Effector CD4-positive, alpha-beta T cell (primary cell): ENCODE results near the gene GRPEL1.
A peak's percentile ranks its signal among the peaks of the same experiment; 100 is the strongest.
"Not testable (repeated sequence)": the region's sequence is repeated elsewhere in the genome, so short reads cannot be mapped to it uniquely, and the experiment has no call there.

ENCODE experiments used
- DNase-seq: peaks from one replicate; pipeline ENCODE4 v3.0.0-alpha.2; 2020

Gene GRPEL1

DNA sequence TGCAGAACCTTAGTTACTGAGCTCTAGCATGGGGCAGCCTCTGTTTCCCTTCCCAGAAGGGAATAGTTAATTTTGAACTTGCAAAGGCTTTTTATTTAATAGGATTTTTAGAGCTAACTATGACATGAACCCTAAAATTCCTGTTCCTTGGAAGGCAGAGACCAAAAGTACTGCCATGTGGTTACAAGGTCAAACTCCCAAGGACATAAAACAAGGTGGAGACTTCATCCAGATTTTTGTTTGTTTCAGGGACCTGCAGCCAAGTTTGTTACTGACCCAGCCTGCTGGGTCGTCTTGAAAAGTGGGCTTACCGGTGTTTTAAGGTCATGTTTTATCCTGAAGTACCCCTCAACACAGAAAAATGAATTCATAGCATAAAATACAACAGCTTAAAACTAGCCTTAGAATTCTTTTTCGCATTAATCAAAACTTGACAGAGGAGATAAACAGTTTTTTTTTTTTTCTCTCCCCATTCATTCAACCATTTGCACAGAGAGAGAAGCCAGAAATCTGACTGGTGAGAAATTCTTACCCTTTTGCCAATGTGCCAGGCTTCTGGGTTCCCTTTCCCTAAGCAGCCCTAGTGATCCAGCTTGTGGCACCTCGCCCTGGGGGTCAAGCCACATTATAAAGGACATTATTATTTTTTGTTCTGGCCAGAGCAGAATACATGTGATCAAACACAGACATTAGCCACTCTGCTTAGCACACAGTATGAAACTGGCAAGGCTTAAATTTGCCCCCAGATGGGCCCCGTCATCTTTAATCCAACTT, 21.5 kb upstream of the GRPEL1 start:
- DNase-seq = no peak

- no peak for DNase-seq
These were observed 19.2 kb upstream of the GRPEL1 start for GRCh38 chr4:7087036-7087435.

- no peak for DNase-seq
These were observed 18.5 kb upstream of the GRPEL1 start for GRCh38 chr4:7086384-7086783.

GRCh38 chr4:7084564-7084961, 16.7 kb upstream of the GRPEL1 start:
- DNase-seq = not testable (repeated sequence)

- no peak for DNase-seq
These were observed 16.0 kb upstream of the GRPEL1 start for GRCh38 chr4:7083597-7084563.

DNA sequence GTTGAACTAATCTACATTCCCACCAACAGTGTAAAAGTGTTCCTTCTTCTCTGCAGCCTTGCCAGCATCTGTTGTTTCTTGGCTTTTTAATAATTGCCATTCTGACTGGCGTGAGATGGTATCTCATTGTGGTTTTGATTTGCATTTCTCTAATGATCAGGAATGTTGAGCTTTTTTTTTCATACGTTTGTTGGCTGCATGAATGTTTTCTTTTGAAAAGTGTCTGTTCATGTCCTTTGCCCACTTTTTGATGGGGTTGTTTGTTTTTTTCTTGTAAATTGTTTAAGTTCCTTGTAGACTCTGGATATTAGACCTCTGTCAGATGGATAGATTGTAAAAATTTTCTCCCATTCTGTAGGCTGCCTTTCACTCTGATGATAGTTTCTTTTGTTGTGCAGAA, 12.0 kb upstream of the GRPEL1 start:
- DNase-seq = not testable (repeated sequence)

DNA sequence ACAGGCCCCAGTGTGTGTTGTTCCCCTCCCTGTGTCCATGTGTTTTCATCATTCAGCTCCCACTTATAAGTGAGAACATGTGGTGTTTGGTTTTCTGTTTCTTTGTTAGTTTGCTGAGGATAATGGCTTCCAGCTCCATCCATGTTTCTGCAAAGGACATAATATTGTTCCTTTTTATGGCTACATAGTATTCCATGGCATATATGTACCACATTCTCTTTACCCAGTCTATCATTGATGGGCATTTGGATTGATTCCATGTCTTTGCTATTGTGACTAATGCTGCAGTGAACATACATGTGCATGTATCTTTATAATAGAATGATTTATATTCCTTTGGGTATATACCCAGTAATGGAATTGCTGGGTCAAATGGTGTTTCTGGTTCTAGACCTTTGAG, 11.6 kb upstream of the GRPEL1 start:
- not testable (repeated sequence) for DNase-seq

DNA sequence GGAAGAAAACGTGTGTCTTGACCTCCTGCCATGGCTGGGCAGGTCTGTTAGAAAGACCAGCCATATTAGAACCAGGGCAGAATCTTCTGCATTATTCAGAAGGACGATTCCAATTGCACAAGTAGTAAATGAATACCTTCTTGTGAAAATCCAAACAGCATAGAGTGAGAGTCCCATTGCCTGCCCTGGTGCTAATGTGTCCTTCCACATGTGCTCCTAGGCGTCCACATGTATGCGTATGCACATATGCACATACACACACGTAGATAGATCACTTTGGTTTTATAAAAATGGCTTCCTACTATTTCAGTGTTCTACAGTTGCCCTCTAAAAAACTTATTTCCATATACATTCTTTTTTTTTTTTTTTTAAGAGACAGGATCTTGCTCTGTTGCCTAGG, 10.2 kb upstream of the GRPEL1 start:
- no peak for DNase-seq

- DNase-seq = no peak
These were observed 9.5 kb upstream of the GRPEL1 start for GRCh38 chr4:7077371-7077770.

DNA sequence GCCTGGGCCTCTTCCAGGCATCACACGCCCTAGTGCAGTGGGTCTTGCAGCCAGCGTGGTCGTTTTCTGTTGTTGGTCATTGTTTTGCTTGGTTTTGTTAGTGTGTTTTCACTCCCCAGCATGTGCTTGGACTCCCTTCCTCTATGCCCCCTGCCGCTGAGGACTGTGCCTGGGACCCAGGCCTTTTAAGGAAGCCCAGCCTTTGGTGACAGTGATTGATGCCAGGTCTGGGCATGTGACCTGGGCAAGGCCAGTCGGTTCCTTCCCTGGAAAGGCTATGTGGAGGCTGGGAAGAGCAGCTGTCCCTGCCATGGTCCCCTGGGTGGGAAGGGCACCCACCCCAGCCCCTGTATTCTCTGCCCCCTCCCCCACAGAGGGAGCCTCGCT, 8.8 kb upstream of the GRPEL1 start:
- no peak for DNase-seq

- no peak for DNase-seq
These were observed 8.3 kb upstream of the GRPEL1 start for GRCh38 chr4:7075962-7076695.

- DNase-seq = no peak
These were observed 6.6 kb upstream of the GRPEL1 start for GRCh38 chr4:7074426-7074825.

DNA sequence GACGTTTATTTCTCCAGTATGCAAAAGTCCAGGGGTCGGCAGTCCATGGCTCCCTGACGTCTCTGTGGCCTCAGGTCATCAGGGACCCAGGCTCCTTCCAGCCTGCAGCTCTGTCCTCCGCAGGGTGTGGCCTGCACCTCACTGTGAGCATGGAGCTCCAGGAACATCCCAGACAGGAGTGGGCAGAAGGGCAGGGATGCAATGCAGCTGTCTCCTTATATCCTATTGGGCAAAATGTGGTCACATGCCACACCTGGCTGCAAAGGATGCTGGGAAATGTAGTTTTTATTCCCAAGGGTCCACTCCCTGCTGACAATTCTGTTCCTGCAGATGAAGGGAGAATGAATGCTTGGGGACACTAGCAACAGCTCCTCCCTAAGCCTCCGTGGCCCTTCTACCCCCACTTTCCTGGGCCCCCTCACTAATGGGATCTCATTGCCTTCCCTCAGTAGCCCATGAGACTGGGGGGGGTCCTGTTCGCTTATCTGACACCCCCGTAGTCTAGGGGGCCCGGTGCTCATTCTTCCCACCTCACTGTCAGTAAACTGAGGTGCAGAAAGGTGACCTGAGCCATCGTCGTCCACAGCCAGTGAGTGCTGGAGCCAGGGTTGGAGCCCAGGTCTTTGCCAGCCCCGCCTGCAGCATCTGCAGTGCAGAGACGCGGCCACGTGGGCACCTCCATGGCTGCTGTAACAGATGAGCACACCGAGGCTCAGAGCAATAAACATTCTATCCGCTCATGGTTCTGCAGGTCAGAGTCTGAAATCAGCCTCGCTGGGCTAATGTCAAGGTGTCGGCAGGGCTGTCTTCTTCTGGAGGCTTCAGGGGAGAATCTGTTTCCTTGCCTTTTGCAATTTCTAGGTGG, 5.9 kb upstream of the GRPEL1 start:
- no peak for DNase-seq

- DNase-seq = no peak
These were observed 5.2 kb upstream of the GRPEL1 start for GRCh38 chr4:7073059-7073458.

GRCh38 chr4:7070729-7071511, 3.1 kb upstream of the GRPEL1 start:
- peak; percentile 84 for DNase-seq

DNA sequence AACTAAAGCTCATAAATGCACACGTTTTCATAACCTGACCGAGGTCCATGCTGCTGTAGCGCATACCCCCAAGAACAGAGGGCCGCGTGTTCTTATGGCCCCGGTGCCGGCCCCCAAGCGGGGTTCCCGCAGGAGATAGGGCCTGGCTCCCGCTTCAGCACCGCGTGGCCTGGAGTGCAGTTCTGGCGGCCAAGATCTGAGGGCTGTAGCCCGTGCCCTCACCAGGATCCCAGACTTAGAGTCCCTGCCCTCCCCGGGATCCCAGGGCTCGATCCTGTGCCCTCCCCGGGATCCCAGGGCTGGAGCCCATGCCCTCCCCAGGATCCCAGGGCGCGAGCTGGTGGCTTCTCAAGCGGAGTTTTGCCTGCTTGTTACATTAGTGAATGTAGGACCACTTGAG, 1.0 kb upstream of the GRPEL1 start:
- DNase-seq = no peak

DNA sequence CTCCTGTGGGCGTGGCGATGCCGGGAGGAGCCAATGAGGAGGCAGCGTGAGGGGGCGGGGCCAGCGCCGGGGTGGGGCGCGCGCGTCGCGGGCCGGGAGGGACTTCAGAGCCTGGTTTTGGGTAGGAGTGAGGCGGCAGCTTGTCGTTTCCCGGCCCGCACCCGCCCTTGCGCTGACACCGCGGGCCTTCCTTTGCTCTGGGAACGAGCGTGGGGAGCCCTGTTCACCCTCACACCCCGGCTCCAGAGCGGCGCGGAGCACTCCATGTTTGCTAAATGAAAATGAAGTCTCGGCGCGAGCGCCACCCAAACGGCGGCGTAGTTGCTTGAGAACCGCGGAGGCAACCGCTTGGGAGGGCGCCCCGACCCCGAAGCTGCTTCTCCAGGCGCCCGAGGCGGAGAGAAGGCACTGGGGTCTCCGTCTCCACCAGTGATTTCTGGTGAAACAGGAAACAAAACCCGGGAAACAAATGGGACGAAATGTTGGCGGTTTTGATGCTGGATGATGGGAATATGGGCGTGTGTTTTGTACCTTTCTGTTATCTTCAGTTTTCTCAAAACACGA, 497 bp upstream of the GRPEL1 start:
- no peak for DNase-seq

DNA sequence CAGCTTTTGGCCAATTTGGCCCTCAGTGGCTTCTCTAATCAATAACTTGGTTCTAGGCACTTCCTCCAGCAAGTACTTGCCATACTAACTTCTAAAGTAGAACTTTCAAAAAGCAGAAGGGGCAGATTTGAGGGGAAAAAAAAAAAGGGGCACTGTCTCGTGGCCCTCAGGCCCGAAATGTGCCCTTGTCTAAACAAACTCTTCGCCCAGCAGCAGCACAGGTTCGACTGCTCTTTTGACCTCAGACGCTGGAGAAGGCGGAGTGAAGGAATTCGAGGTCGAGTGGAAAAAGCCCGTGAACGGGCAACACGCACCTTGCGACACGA, 775 bp downstream of the GRPEL1 start:
- DNase-seq = no peak

GRCh38 chr4:7066493-7066892, 1.4 kb downstream of the GRPEL1 start:
- no peak for DNase-seq

DNA sequence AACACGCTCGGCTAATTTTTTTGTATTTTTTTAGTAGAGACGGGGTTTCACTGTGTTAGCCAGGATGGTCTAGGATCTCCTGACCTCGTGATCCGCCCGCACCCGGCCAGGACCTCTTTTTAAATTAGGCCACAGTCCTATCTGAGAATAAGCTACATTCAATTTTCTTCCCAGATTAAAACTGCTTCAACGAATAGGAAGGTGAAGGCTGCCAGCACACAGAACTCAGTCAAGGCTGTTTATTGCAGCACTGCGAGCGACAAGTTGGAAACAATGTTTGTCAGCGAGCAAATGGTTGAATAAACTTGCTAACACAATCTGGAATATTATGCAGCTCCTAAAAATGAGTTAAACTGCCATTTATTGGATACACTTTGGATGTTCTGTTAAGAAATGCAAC, 1.9 kb downstream of the GRPEL1 start:
- DNase-seq = no peak

DNA sequence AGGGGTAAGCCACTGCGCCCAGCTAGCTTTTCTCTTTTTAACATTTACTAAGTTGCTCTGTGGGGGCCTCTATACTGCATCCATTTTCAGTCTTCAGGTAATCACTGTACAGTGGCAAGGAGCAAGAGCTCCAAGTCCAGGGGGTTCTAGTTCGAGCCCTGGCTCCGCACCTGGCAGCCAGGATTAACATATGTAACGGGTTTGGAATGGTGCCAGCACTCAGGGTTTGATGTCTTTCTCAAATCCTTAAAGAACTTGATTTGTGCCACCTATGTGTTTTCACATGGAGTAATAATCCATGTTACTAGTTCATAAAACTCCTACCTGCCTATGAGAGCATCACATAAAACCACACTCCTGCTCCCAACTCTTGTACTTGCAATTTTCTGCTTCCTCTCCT, 4.5 kb downstream of the GRPEL1 start:
- no peak for DNase-seq
